RPMI8226 (cell line): ENCODE measurements around the gene IRF2BPL.
"Not testable (repeated sequence)": the region's sequence is repeated elsewhere in the genome, so short reads cannot be mapped to it uniquely, and the experiment has no call there.

Experiments used
- DNase-seq: peaks from one replicate; pipeline ENCODE4 v3.0.0-alpha.2; 2015

The IRF2BPL gene

GRCh38 chr14:77033622-77034589 is 5.4 kb upstream of the IRF2BPL start:
- peak; percentile 88 for DNase-seq

GRCh38 chr14:77032844-77033621 is 4.5 kb upstream of the IRF2BPL start:
- peak; percentile 86 for DNase-seq

- DNase-seq = no peak
These were observed 4.0 kb upstream of the IRF2BPL start for GRCh38 chr14:77032491-77032843.

- DNase-seq = peak; percentile 46
These were observed 3.4 kb upstream of the IRF2BPL start for GRCh38 chr14:77031759-77032490.

- DNase-seq = peak; percentile 72
These were observed 747 bp downstream of the IRF2BPL start for GRCh38 chr14:77027538-77028383.

- DNase-seq = peak; percentile 56
These were observed 1.5 kb downstream of the IRF2BPL start for GRCh38 chr14:77026930-77027537.

GRCh38 chr14:77026166-77026929 is 2.2 kb downstream of the IRF2BPL start:
- DNase-seq = peak; percentile 25

- DNase-seq = no peak
These were observed 2.8 kb downstream of the IRF2BPL start for GRCh38 chr14:77025744-77026165.

- peak; percentile 97 for DNase-seq
These were observed 4.3 kb downstream of the IRF2BPL start for GRCh38 chr14:77024171-77024691.

- peak; percentile 45 for DNase-seq
These were observed 5.2 kb downstream of the IRF2BPL start for GRCh38 chr14:77023001-77023996.

- peak; percentile 79 for DNase-seq
These were observed 6.2 kb downstream of the IRF2BPL start for GRCh38 chr14:77022236-77022852.

- not testable (repeated sequence) for DNase-seq
These were observed 7.1 kb downstream of the IRF2BPL start for GRCh38 chr14:77021424-77021823.

- DNase-seq = no peak
These were observed 9.7 kb downstream of the IRF2BPL start for GRCh38 chr14:77018785-77019184.

GRCh38 chr14:77017666-77018065 is 10.8 kb downstream of the IRF2BPL start:
- no peak for DNase-seq

GRCh38 chr14:77014734-77015133 is 13.8 kb downstream of the IRF2BPL start:
- no peak for DNase-seq

- no peak for DNase-seq
These were observed 14.4 kb downstream of the IRF2BPL start for GRCh38 chr14:77014004-77014604.

- no peak for DNase-seq
These were observed 16.2 kb downstream of the IRF2BPL start for GRCh38 chr14:77012193-77012765.

GRCh38 chr14:77011245-77011644 is 17.3 kb downstream of the IRF2BPL start:
- DNase-seq = peak; percentile 12
